Measurements from ENCODE around the gene RBM26.

The RBM26 gene

DNA sequence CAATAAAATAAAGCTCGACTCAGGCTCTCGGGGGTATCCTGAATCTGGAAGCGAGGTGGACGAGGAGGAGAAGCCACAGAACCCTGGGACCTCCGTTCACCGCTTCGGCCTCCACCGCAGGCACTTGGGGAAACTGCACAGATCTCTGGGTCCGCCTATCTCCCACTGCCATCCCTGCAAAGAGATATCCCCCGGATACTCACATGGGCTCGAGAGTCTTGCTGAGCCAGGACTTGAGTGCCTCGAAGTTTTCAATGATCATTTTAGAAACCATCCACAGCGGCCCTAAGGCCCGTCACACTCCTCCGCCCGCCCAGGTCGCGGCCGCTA is 589 bp downstream of the RBM26 start:
- DNase-seq (ENCODE audit: extremely low read depth, low read depth): no peak
- TF ChIP-seq, protein P1, sequence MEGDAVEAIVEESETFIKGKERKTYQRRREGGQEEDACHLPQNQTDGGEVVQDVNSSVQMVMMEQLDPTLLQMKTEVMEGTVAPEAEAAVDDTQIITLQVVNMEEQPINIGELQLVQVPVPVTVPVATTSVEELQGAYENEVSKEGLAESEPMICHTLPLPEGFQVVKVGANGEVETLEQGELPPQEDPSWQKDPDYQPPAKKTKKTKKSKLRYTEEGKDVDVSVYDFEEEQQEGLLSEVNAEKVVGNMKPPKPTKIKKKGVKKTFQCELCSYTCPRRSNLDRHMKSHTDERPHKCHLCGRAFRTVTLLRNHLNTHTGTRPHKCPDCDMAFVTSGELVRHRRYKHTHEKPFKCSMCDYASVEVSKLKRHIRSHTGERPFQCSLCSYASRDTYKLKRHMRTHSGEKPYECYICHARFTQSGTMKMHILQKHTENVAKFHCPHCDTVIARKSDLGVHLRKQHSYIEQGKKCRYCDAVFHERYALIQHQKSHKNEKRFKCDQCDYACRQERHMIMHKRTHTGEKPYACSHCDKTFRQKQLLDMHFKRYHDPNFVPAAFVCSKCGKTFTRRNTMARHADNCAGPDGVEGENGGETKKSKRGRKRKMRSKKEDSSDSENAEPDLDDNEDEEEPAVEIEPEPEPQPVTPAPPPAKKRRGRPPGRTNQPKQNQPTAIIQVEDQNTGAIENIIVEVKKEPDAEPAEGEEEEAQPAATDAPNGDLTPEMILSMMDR (IDR thresholded peaks at IDR 0.05; ENCODE audit: low read depth, low read length): no peak

DNA sequence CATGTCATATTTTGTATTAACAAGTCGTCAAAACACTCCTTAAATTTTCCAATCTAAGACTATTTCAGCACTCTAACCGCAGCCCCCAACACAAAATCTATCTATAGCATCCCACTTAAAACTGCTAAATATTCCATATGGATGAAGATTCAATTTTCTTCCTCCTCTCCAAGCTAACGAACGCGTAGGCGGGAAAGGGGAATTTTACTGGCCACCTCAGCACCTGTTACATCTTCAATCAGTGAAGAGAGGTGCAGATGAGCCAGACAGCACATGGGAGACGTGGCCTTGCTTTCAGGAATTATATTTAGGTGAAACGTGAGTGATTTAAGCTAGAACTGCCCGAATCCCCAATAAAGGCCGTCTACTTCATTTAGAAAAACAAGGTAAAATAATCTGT is 1.1 kb downstream of the RBM26 start:
- TF ChIP-seq, protein P1 (IDR thresholded peaks at IDR 0.05; ENCODE audit: low read depth, low read length): no peak
- no peak for DNase-seq (ENCODE audit: extremely low read depth, low read depth)

DNA sequence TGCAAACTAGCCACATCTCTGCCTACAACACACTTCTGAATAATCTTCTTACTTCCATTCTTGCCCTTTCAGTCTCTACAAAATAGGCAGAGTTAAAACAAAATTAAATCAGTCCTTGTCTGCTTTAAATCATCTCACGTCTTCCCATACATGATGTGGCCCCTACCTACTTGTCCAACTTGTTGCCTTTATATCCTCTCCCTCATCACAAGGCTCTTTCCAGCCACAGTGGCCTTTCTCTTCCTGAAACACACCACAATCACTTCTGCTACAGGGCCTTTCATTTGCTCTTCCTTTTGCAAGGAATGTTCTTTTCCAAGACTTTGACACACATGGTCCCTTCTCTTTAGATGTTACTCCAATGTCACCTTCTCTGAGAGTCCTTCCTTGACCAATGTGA is 1.7 kb downstream of the RBM26 start:
- TF ChIP-seq, protein P1 (IDR thresholded peaks at IDR 0.05; ENCODE audit: low read depth, low read length): no peak
- DNase-seq (ENCODE audit: extremely low read depth, low read depth): no peak

DNA sequence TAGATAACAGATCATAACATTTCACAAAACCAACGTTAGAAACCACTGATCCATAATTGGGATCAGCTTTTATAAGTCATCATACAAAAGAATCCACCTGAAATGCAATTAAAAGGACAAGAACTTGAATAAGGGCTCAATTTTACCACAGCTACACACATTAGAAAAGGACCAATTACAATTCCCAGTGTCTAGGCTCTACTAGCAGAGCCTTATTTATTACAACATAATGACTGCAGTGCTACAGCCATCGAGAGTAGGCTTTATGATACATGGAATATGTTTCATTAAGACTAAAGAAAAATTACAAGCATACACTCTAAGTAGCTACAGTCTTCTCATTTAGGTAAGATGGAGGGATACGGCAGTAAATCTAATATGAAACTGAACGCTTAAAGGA is 2.9 kb downstream of the RBM26 start:
- DNase-seq (ENCODE audit: extremely low read depth, low read depth): no peak
- TF ChIP-seq, protein P1 (IDR thresholded peaks at IDR 0.05; ENCODE audit: low read depth, low read length): no peak

DNA sequence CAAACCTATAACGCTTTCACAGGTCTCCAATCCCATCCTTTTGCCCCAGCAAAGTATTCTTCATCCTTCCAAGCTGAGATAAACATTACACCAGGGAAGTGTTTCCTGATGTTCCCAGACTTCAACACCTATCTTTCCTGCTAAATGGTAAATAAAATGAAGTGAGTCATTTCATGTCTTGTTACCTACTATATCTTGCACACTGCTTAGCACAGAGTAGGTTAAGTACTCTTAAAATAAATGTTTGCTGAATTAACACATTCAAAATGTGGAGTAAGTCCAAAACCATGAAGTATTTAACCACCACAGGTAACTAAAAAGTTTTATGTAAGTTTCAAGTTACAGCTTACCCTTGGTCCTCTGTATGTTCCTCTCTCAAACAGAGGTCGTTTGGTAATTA is 3.4 kb downstream of the RBM26 start:
- no peak for DNase-seq (ENCODE audit: extremely low read depth, low read depth)
- TF ChIP-seq, protein P1 (IDR thresholded peaks at IDR 0.05; ENCODE audit: low read depth, low read length): no peak

DNA sequence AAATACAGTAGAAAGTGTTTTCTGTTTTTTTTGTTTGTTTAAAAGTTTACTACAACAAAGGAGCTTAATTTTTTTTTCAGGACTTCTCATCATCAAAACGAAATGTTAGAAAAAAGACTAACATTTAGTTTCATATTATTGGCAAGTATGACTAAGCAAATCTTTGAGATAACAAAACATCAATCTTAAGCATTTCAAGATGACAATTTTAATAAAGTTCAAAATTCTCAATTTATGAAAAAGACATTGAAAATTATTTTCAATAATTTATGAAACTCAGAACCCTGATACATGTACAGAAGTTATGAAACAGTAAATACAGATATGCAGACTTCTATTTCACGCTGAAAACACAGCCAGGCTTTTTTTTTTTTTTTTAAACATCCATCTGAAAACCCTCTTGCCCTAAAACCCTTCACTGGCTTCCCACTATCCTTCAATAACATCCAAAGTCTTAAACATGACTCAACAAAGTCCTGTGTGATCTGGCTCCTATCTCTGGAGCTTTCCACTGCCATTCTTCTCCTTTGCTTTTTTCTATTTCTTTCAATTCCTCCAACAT is 3.9 kb downstream of the RBM26 start:
- TF ChIP-seq, protein P1 (IDR thresholded peaks at IDR 0.05; ENCODE audit: low read depth, low read length): no peak
- DNase-seq (ENCODE audit: extremely low read depth, low read depth): no peak

DNA sequence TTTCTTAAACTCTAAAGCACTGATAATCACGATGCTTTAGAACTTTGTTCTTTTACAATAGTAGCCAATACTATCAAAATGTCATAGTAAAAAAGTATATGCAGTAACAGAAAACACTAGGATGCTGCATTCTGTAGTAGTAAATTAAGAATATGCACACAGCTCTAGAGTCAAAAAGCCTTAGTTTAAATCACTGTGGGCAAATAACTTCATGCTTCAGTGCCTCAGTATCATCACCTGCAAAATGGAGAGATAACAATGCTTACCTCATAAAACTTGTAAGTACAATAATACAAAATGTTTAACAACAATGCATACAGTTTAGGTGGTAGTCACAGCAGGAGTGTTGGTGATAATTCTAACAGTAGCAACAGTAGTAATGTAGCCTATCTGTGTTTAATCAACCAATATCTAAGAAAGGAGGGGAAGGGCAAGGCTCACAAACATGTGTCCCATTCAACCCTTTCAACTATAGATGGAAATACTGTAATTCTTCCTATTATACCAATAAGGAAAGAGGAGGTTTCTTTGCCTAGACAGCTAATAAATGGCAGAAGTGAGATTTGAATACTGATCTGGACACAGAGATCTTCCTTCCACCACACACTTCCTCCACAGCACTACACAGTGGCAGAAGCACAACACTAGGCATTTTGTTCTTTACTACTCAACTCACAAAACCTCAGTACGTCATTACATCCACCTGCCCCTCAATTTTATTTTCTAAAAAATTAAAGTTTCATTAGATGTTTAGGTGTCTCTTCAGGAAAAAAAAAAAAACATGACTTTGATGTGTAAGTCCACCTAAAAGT is 4.6 kb downstream of the RBM26 start:
- TF ChIP-seq, protein P1 (IDR thresholded peaks at IDR 0.05; ENCODE audit: low read depth, low read length): no peak
- no peak for DNase-seq (ENCODE audit: extremely low read depth, low read depth)

Measured in AG09319 (cell line).